Heart right ventricle (tissue), 16 donors: ENCODE data around the gene WIPF1. TPM values are rescaled to one million over a fixed set of nuclear protein-coding genes. Genes with fewer than 3 reads are reported as not detected.
A peak's percentile ranks its signal among the peaks of the same experiment; 100 is the strongest.

Experiments used
- ATAC-seq, 8 donors: fragments of 200-7000 bp; cut with Tn5 transposase; one replicate each; pipeline ENCODE4 v1.9.1; 2020; ENCODE audit warnings: mild to moderate bottlenecking in 8 of 8, moderate library complexity in 8 of 8, moderate number of reproducible peaks in 1 of 8
- DNase-seq, 2 donors: peaks; one replicate each; pipeline ENCODE4 v3.0.0-alpha.2; 2020
- H3K27ac ChIP-seq, 10 donors: fragments of 200-600 bp; sonication (generic) in 2 of 10; one replicate each; pipeline versions ENCODE4 v1.5.0 to v1.8.0; 2020 to 2022; ENCODE audit warnings: mild to moderate bottlenecking in 3 of 10
- H3K27me3 ChIP-seq, 7 donors: fragments of 200-600 bp; one replicate each; pipeline ENCODE4 v1.8.0; 2021 to 2022; ENCODE audit warnings: mild to moderate bottlenecking in 2 of 7
- H3K36me3 ChIP-seq, 9 donors: fragments of 200-600 bp; sonication (generic) in 1 of 9; one replicate each; pipeline versions ENCODE4 v1.5.0 to v1.8.0; 2020 to 2022; ENCODE audit warnings: mild to moderate bottlenecking in 2 of 9
- H3K4me1 ChIP-seq, 9 donors: fragments of 200-600 bp; sonication (generic) in 1 of 9; one replicate each; pipeline versions ENCODE4 v1.5.0 to v1.8.0; 2020 to 2022; ENCODE audit warnings: mild to moderate bottlenecking in 4 of 9
- H3K4me3 ChIP-seq, 10 donors: fragments of 200-600 bp; sonication (generic) in 2 of 10; one replicate each; pipeline versions ENCODE4 v1.5.0 to v1.8.0; 2020 to 2022; ENCODE audit warnings: mild to moderate bottlenecking in 7 of 10, moderate library complexity in 2 of 10
- H3K9me3 ChIP-seq, 11 donors: fragments of 200-600 bp in 10 of 11; sonication (generic) in 2 of 11; one replicate each; pipeline versions ENCODE4 v1.5.0 to v1.8.0; 2013 to 2022; ENCODE audit warnings: mild to moderate bottlenecking in 2 of 11, control low read depth in 1 of 11, moderate library complexity in 1 of 11
- WGBS, 2 donors: extraction: QIAGEN DNeasy Blood & Tissue Kit; methylation state at CpG; one replicate each; pipeline ENCODE4 v1.1.7; 2013; ENCODE audit warnings: inconsistent platforms in 1 of 2; 5-methylcytosine and 5-hydroxymethylcytosine counted together
- intact Hi-C, 10 donors: fragments of 100-400 bp; cut with DNase I; formaldehyde crosslinking; loops; one replicate each; pipeline versions ENCODE4 v1.11.1 to v1.14.2; 2022
- polyA plus RNA-seq, 2 donors: library from polyadenylated mRNA; stranded (reverse); fragments of 200-250 nt; gene quantifications; one replicate each; pipeline ENCODE4 v1.2.3, GENCODE V29; 2013
- total RNA-seq, 10 donors: library from RNA; stranded (reverse); fragmentation: NEBNext Ultra II Directional in 3 of 10; extraction: Animal tissue kit (Norgen Biotek cat#: 25700) in 3 of 10; gene quantifications; one replicate each; pipeline versions ENCODE4 v1.2.1 to v1.2.4, GENCODE V29; 2021 to 2023
- TF ChIP-seq, protein P1 (sequence below), 9 donors: fragments of 200-600 bp; sonication (generic) in 2 of 9; IDR thresholded peaks; one replicate each; pipeline versions ENCODE4 v1.5.0 to v1.8.0; 2021 to 2022; ENCODE audit warnings: antibody characterized with exemption in 9 of 9, mild to moderate bottlenecking in 5 of 9, moderate library complexity in 1 of 9
- donor health status: Arrhythmogenic right ventricular cardiomyopathy.
- donor health status: ischemic (EF 13 %, LVEDD 7.1; RV severe dilation, severe dysfunction).
- donor health status: healthy with polysubstance abuse.
- donor health status: DM: no; HTN: yes; CAD: no.
- donor health status: DM: no; HTN: no; CAD: no.
- donor health status: ischemic (EF 25% LVEDD 6.9; RV normal size, moderate dysfunction).
- donor health status: ischemic (EF 25% LVEDD 5.7; RV mildly dilated, moderate dysfunction).
- donor health status: healthy.
- donor health status: DM: yes; HTN: yes; CAD: no.
- donor health status: Ischemic cardiomyopathy.
- donor health status: ischemic (EF 35%, LVEDD 5.7; RV mildly dilated, moderate dysfunction).
- donor health status: nonischemic (EF 11% LVEDD 7.7; RV severe dilation, severe dysfunction).
- donor health status: DM: yes; HTN: yes; CAD: no.
- donor health status: PGD.
- donor health status: ischemic (EF 29% LVEDD 5.4; RV normal size, mild dysfunction).
- donor health status: nonischemic (EF 23%, LVEDD 6.1; RV moderate dilation, normal function).

WIPF1 gene
- total and polyA plus RNA-seq, 12 donors = 9.1 to 48.1 (median 15.6) TPM

DNA sequence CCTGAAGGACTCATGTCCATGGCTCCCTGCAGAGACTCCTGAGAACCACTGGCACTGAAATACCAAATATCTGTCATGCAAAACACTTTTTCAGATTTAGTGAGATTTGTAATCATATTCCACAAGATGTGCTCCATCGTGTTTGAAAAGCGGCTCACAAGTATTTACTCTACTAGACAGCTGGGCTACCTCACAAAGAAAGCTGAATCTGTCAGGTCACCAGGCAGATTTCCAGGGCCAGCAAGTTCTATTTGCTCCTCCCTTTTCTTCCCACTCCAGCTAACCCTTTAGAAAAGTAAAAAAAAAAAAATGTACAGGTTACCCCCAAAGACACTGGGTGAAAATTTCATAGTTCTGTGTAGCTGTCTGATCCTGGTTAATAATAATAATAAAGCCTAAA, 22.9 kb downstream of the WIPF1 start:
- Histone ChIP-seq H3K9me3 (no peaks in the 10 kb centered on the region), H3K4me3 (no peak overlapping the region), H3K4me1 (peaks cover 0 to 38% (median 8%) of the 10 kb centered on the region in 9 donors), H3K27ac (peak overlapping the region in 1 of 10 donors; percentile 69), H3K36me3 (peaks cover 0 to 99% (median 13%) of the 10 kb centered on the region in 9 donors), H3K27me3 (no peaks in the 10 kb centered on the region)
- peak in 3 of 8 donors; percentile 25 to 56 (median 48) for ATAC-seq
- TF ChIP-seq, protein P1, sequence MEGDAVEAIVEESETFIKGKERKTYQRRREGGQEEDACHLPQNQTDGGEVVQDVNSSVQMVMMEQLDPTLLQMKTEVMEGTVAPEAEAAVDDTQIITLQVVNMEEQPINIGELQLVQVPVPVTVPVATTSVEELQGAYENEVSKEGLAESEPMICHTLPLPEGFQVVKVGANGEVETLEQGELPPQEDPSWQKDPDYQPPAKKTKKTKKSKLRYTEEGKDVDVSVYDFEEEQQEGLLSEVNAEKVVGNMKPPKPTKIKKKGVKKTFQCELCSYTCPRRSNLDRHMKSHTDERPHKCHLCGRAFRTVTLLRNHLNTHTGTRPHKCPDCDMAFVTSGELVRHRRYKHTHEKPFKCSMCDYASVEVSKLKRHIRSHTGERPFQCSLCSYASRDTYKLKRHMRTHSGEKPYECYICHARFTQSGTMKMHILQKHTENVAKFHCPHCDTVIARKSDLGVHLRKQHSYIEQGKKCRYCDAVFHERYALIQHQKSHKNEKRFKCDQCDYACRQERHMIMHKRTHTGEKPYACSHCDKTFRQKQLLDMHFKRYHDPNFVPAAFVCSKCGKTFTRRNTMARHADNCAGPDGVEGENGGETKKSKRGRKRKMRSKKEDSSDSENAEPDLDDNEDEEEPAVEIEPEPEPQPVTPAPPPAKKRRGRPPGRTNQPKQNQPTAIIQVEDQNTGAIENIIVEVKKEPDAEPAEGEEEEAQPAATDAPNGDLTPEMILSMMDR (IDR thresholded peaks at IDR 0.05) = no peak
- intact Hi-C loops = loop anchor here in 3 of 10 donors (10.0 kb wide), 1 partner anchor 110 kb away; no protein-coding TSS in a partner anchor
- 44 to 64% methylated on average over 2 of the region's 2 CpGs for WGBS, 2 donors
- DNase-seq = no peak

GRCh38 chr2:174573621-174574081, 24.0 kb downstream of the WIPF1 start:
- Histone ChIP-seq H3K27me3 (no peaks in the 10 kb centered on the region), H3K9me3 (no peaks in the 10 kb centered on the region), H3K27ac (peak overlapping the region in 5 of 10 donors; percentile 12 to 69 (median 15)), H3K4me3 (no peak overlapping the region), H3K36me3 (peaks cover 0 to 99% (median 13%) of the 10 kb centered on the region in 9 donors), H3K4me1 (peaks cover 0 to 46% (median 8%) of the 10 kb centered on the region in 9 donors)
- TF ChIP-seq, protein P1 (IDR thresholded peaks at IDR 0.05) = no peak
- 84 to 90% methylated on average over 6 of the region's 6 CpGs for WGBS, 2 donors
- intact Hi-C loops = loop anchor here in 3 of 10 donors (10.0 kb wide), 1 partner anchor 111 kb away; no protein-coding TSS in a partner anchor
- DNase-seq = no peak
- peak in 6 of 8 donors; percentile 24 to 66 (median 39) for ATAC-seq

DNA sequence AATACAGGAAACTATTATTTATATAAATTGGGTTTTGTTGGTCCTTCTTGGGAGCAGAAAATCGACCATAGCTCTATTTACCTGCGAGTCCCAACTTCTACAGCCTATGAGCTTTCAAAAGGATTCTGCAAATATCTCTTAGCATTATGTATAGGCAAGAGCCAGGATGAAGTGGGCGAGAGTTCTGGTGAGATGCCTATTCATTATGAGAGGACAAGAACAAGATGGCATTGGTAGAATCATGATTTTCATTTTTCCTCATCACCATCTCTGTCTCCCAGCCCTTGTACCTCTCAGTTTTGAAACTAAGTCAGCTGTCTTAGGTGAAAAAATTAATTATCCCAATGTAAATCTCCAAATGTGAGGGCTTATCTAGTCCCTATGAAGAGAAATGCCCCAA, 25.0 kb downstream of the WIPF1 start:
- peaks cover 0 to 99% (median 19%) of the 10 kb centered on the region in 9 donors for H3K36me3 ChIP-seq
- ATAC-seq (no peak), DNase-seq (no peak)
- H3K9me3 ChIP-seq = no peaks in the 10 kb centered on the region
- H3K27ac ChIP-seq = peak overlapping the region in 2 of 10 donors; percentile 14 to 16
- H3K27me3 ChIP-seq = no peaks in the 10 kb centered on the region
- intact Hi-C loops = loop anchor here in 3 of 10 donors (10.0 kb wide), 1 partner anchor 112 kb away; no protein-coding TSS in a partner anchor
- WGBS, 2 donors = 86 to 89% methylated on average over 3 of the region's 3 CpGs
- H3K4me1 ChIP-seq = peaks cover 0 to 45% (median 8%) of the 10 kb centered on the region in 9 donors
- no peak overlapping the region for H3K4me3 ChIP-seq
- TF ChIP-seq, protein P1 (IDR thresholded peaks at IDR 0.05) = no peak

DNA sequence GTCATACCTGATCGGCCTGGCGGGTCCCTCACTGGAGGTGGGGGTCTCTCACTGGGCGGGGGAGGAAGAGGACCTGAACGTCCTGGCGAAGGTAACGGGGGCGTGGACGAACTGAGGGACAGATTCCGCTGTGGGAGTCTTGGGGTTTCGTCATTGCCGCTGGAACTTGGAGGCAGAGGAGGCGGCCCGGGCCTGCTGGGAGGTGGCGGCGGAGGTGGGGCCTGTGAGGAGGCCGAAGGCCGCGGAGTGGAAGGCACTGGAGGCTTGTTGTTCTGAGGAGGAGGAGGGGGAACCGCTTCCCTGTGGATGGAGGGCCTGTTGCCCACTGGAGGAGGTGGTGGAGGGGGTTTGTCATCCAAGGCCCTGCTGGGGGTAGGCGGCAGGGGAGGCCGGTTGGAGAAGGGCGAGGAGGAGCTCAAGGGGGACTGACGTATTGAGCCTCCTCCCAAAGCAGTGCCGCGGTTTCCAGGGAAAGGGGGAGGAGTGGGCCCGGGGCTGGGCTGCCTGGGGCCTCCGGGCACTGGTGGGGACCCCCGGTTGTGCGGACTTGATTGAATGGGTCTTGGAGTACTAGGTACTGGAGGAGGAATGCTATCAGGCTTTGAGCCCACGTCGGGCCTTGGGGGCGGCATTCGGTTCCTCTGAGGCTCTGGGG, 25.8 kb downstream of the WIPF1 start:
- Histone ChIP-seq H3K4me3 (no peak overlapping the region), H3K9me3 (no peaks in the 10 kb centered on the region), H3K36me3 (peaks cover 0 to 99% (median 26%) of the 10 kb centered on the region in 9 donors), H3K27ac (peak overlapping the region in 1 of 10 donors; percentile 16), H3K4me1 (peaks cover 0 to 45% (median 8%) of the 10 kb centered on the region in 9 donors), H3K27me3 (no peaks in the 10 kb centered on the region)
- no peak for DNase-seq
- ATAC-seq = peak in 2 of 8 donors; percentile 9 to 41
- 90 to 93% methylated on average over 31 to 33 of the region's 33 CpGs for WGBS, 2 donors
- intact Hi-C loops = loop anchor here in 3 of 10 donors (10.0 kb wide), 1 partner anchor 113 kb away; no protein-coding TSS in a partner anchor
- TF ChIP-seq, protein P1 (IDR thresholded peaks at IDR 0.05) = no peak
